GM12878 (cell line): ENCODE results near the gene GRAPL. TPM values are rescaled to one million over a fixed set of nuclear protein-coding genes. Genes with fewer than 3 reads are reported as not detected.
"Not testable (repeated sequence)": the region's sequence is repeated elsewhere in the genome, so short reads cannot be mapped to it uniquely, and the experiment has no call there.

Experiments used
- ATAC-seq: fragments of 200-7000 bp; cut with Tn5 transposase; 3 replicates; pipeline ENCODE4 v1.9.1; 2020; ENCODE audit warnings: mild to moderate bottlenecking, moderate library complexity
- BruUV-seq: library from RNA; stranded (reverse); fragments of 400-500 nt; replicated peaks from 2 replicates; lab custom pipeline; 2021; lab: Mats Ljungman, UMichigan
- CTCF ChIA-PET: fragments of 300-600 bp; sonication (Branson Sonifier 250); formaldehyde crosslinking; extraction: SDS; loops from one replicate; lab custom pipeline; 2021; ENCODE audit warnings: inconsistent platforms; lab: Yijun Ruan, JAX
- POLR2A ChIA-PET: fragments of 350-600 bp; formaldehyde crosslinking; extraction: SDS; loops from one replicate; lab custom pipeline; 2021; ENCODE audit warnings: inconsistent platforms; lab: Charles Lee
- RAD21 ChIA-PET: fragments of 300-600 bp; sonication (Branson Sonifier 250); formaldehyde crosslinking; loops from one replicate; lab custom pipeline; 2023; ENCODE audit warnings: antibody characterized with exemption; ENCODE audit not compliant: unreplicated experiment; lab: Charles Lee
- SMC1A ChIA-PET: fragments of 300-600 bp; sonication (Branson Sonifier 250); formaldehyde crosslinking; loops from one replicate; lab custom pipeline; 2023; ENCODE audit not compliant: unreplicated experiment, uncharacterized antibody; lab: Charles Lee
- DNase-seq: peaks from one replicate; pipeline ENCODE4 v3.0.0-alpha.2; 2011; ENCODE audit warnings: low read depth, low spot score
- FAIRE-seq: peaks from 3 replicates; lab custom pipeline; 2011; peaks lifted over from hg19 to GRCh38; lab: Jason Lieb, UNC
- H2AFZ ChIP-seq: 2 replicates; pipeline ENCODE4 v1.6.0; 2011; ENCODE audit warnings: low read depth, low read length, control low read depth; ENCODE audit not compliant: control insufficient read depth
- H3K27ac ChIP-seq: 2 replicates; pipeline ENCODE4 v1.5.1; 2011; ENCODE audit warnings: control low read depth; ENCODE audit not compliant: control insufficient read depth, insufficient read depth
- H3K27me3 ChIP-seq, 2 experiments: replicated peaks in 1 of 2; 2 replicates each; pipeline versions ENCODE4 v1.6.0 to v1.6.1; 2011; ENCODE audit warnings: low read length in 1 of 2; ENCODE audit not compliant: control insufficient read depth in 2 of 2, insufficient read depth in 2 of 2
- H3K36me3 ChIP-seq, 2 experiments: 2 replicates each; pipeline ENCODE4 v1.5.1; 2011; ENCODE audit warnings: low read length in 1 of 2; ENCODE audit not compliant: control insufficient read depth in 2 of 2, insufficient read depth in 2 of 2
- H3K4me1 ChIP-seq: 2 replicates; pipeline ENCODE4 v1.6.1; 2011; ENCODE audit warnings: mild to moderate bottlenecking, low read length, moderate library complexity, mixed read lengths; ENCODE audit not compliant: control insufficient read depth, insufficient read depth
- H3K4me2 ChIP-seq: 2 replicates; pipeline ENCODE4 v1.6.0; 2011; ENCODE audit warnings: control low read depth; ENCODE audit not compliant: control insufficient read depth, insufficient read depth
- H3K4me3 ChIP-seq: fragments of 200-600 bp; sonication (generic); 2 replicates; pipeline ENCODE4 v1.5.1; 2016
- H3K79me2 ChIP-seq: 2 replicates; pipeline ENCODE4 v1.6.0; 2011; ENCODE audit warnings: low read length; ENCODE audit not compliant: control insufficient read depth, insufficient read depth
- H3K9ac ChIP-seq: 2 replicates; pipeline ENCODE4 v1.8.0; 2011; ENCODE audit warnings: low read length, control low read depth, mixed read lengths; ENCODE audit not compliant: control insufficient read depth, insufficient read depth
- H3K9me3 ChIP-seq: replicated peaks from 3 replicates; pipeline ENCODE4 v1.5.1; 2011; ENCODE audit warnings: mild to moderate bottlenecking, low read length; ENCODE audit not compliant: control insufficient read depth, insufficient read depth
- H4K20me1 ChIP-seq: 2 replicates; pipeline ENCODE4 v1.6.0; 2011; ENCODE audit not compliant: control insufficient read depth, insufficient read depth
- WGBS: methylation state at CpG from one replicate; pipeline ENCODE4 v1.1.6; 2016; ENCODE audit warnings: low lambda C conversion rate; ENCODE audit not compliant: insufficient replicate concordance, insufficient coverage; ENCODE audit errors: missing lambda C conversion rate; 5-methylcytosine and 5-hydroxymethylcytosine counted together
- in situ Hi-C: fragments of 300-500 bp; cut with MboI; formaldehyde crosslinking; loops from 9 replicates; pipeline ENCODE4 v1.14.3; 2018; ENCODE audit warnings: mixed read lengths
- intact Hi-C: fragments of 100-400 bp; cut with micrococcal nuclease; formaldehyde crosslinking; loops from one replicate; pipeline ENCODE4 v1.14.2; 2022; ENCODE audit not compliant: unreplicated experiment
- polyA plus RNA-seq, 11 experiments: library from polyadenylated mRNA; depleted of rRNA in 4 of 11; unstranded in 6 of 11; stranded (reverse) in 5 of 11; fragments of >200 nt; fragmentation: Nextera tagmentation in 4 of 11; fragmentation: Illumina TruSeq in 1 of 11; extraction: Ambion mirVana in 4 of 11; extraction: Trizol in 1 of 11; gene quantifications; 1 replicate in 1 of 11; 2 replicates in 10 of 11; pipeline versions ENCODE4 v1.2.1 to v1.2.3, GENCODE V29; 2011 to 2016; ENCODE audit warnings: inconsistent platforms in 2 of 11, missing spikeins in 2 of 11, low read depth in 1 of 11
- total RNA-seq, 4 experiments: library from RNA; depleted of rRNA in 3 of 4; stranded (reverse); fragments of >200 nt in 3 of 4; fragmentation: Illumina TruSeq in 1 of 4; extraction: Trizol in 1 of 4; gene quantifications; 2 replicates each; pipeline versions ENCODE4 v1.2.1 to v1.2.3, GENCODE V29; 2013 to 2021

The GRAPL gene
- total and polyA plus RNA-seq, 10 of the 15 experiments (the other 5 are each of a cell fraction or from before 2014, with no cell fraction given), result 1.5 to 63.2 (median 14.4) TPM

- BruUV-seq, H4K20me1 ChIP-seq, DNase-seq, CTCF ChIA-PET, intact Hi-C loops, H3K27me3 ChIP-seq, H3K36me3 ChIP-seq, H3K79me2 ChIP-seq, FAIRE-seq, POLR2A ChIA-PET, H3K27ac ChIP-seq, H3K4me3 ChIP-seq, SMC1A ChIA-PET, H3K9me3 ChIP-seq, H3K4me1 ChIP-seq, RAD21 ChIA-PET, in situ Hi-C loops, H2AFZ ChIP-seq, H3K4me2 ChIP-seq, H3K9ac ChIP-seq: not testable (repeated sequence)
- peak; percentile 60 for ATAC-seq
- no CpG with 5 or more reads among the region's 71 CpGs for WGBS
These were observed 35.2 kb downstream of the GRAPL start for GRCh38 chr17:19162384-19163216.

- RAD21 ChIA-PET, H3K9me3 ChIP-seq, H3K79me2 ChIP-seq, BruUV-seq, H4K20me1 ChIP-seq, DNase-seq, H2AFZ ChIP-seq, H3K4me2 ChIP-seq, H3K4me1 ChIP-seq, SMC1A ChIA-PET, FAIRE-seq, H3K36me3 ChIP-seq, intact Hi-C loops, CTCF ChIA-PET, H3K27me3 ChIP-seq, H3K9ac ChIP-seq, POLR2A ChIA-PET, H3K4me3 ChIP-seq, H3K27ac ChIP-seq, in situ Hi-C loops: not testable (repeated sequence)
- WGBS, result no CpG with 5 or more reads among the region's 3 CpGs
- peak; percentile 25; the same call in 1 of the 3 replicates for ATAC-seq
These were observed 47.0 kb downstream of the GRAPL start for GRCh38 chr17:19174422-19174821.

GRCh38 chr17:19175410-19175809 lies 48.0 kb downstream of the GRAPL start:
- H3K4me1 ChIP-seq, RAD21 ChIA-PET, FAIRE-seq, H3K4me2 ChIP-seq, H3K27ac ChIP-seq, H3K9me3 ChIP-seq, H4K20me1 ChIP-seq, H3K79me2 ChIP-seq, intact Hi-C loops, H3K9ac ChIP-seq, H3K4me3 ChIP-seq, BruUV-seq, CTCF ChIA-PET, H2AFZ ChIP-seq, H3K27me3 ChIP-seq, DNase-seq, in situ Hi-C loops, POLR2A ChIA-PET, SMC1A ChIA-PET, H3K36me3 ChIP-seq: not testable (repeated sequence)
- WGBS, result no CpG with 5 or more reads among the region's 20 CpGs
- ATAC-seq, result peak; percentile 100
